ENCODE data around the gene LTBR.

The LTBR gene

DNA sequence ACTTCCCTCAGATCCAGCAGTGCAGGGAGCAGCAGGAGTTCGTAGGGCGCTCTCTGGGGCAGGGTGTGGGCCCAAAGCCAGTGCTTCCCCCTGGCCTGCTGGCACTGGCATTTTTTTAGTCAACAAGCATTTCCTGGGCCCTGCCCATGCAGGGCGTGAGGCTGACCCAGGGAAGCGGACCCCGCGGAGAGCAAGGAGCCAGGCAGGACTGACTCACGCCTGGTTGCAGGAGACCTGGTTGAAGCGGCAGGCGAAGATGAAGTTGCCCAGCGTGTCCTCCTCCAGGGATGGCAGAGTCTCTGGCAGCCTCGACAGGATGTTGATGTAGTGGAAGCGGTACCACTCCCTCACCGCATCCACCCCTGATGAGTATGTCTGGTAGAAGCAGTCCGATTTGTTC is 22.1 kb upstream of the LTBR start:
- H3K27ac ChIP-seq (ENCODE audit: low read length), result no peak overlapping the region
- no peaks in the 10 kb centered on the region for H3K27me3 ChIP-seq (ENCODE audit: control insufficient read depth in 1 of 2, insufficient read depth in 2 of 2, low read length in 2 of 2)
- no peak overlapping the region for H3K4me3 ChIP-seq (ENCODE audit: low read length in 2 of 2)
- no peaks in the 10 kb centered on the region for H3K36me3 ChIP-seq (ENCODE audit: control insufficient read depth in 2 of 2, insufficient read depth in 2 of 2, low read length in 2 of 2)
- H3K9ac ChIP-seq (ENCODE audit: low read length in 2 of 2), result no peak overlapping the region
- peaks cover 19% of the 10 kb centered on the region for H3K4me1 ChIP-seq (ENCODE audit: control insufficient read depth, insufficient read depth, low read length)
- no peaks in the 10 kb centered on the region for H3K9me3 ChIP-seq (ENCODE audit: control insufficient read depth in 2 of 2, low read length in 2 of 2)

GRCh38 chr12:6362403-6362802 is 21.6 kb upstream of the LTBR start:
- Histone ChIP-seq H3K9me3 (ENCODE audit: control insufficient read depth in 2 of 2, low read length in 2 of 2) (no peaks in the 10 kb centered on the region), H3K4me1 (ENCODE audit: control insufficient read depth, insufficient read depth, low read length) (peaks cover 19% of the 10 kb centered on the region), H3K36me3 (ENCODE audit: control insufficient read depth in 2 of 2, insufficient read depth in 2 of 2, low read length in 2 of 2) (no peaks in the 10 kb centered on the region), H3K27me3 (ENCODE audit: control insufficient read depth in 1 of 2, insufficient read depth in 2 of 2, low read length in 2 of 2) (no peaks in the 10 kb centered on the region), H3K27ac (ENCODE audit: low read length) (no peak overlapping the region), H3K4me3 (ENCODE audit: low read length in 2 of 2) (no peak overlapping the region), H3K9ac (ENCODE audit: low read length in 2 of 2) (no peak overlapping the region)

DNA sequence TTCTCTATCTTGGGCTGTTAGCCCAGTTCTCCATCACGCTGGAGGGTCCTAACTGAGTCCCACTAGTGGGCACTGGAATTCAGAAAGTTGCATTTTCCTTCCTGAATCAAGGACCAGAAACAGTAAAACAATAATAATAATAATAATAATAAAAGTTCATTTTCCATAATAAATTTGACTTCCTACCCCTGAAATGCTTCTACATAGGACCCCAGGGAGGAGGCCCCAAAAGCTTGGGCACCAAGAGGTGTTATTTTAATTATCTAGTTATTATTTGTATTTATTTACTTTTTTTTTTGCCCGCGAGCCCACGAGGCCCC is 21.0 kb upstream of the LTBR start:
- H3K36me3 ChIP-seq (ENCODE audit: control insufficient read depth in 2 of 2, insufficient read depth in 2 of 2, low read length in 2 of 2), result no peaks in the 10 kb centered on the region
- H3K4me3 ChIP-seq (ENCODE audit: low read length in 2 of 2), result peak overlapping the region in 1 of 2 donors; percentile 29
- no peaks in the 10 kb centered on the region for H3K27me3 ChIP-seq (ENCODE audit: control insufficient read depth in 1 of 2, insufficient read depth in 2 of 2, low read length in 2 of 2)
- H3K9me3 ChIP-seq (ENCODE audit: control insufficient read depth in 2 of 2, low read length in 2 of 2), result no peaks in the 10 kb centered on the region
- H3K4me1 ChIP-seq (ENCODE audit: control insufficient read depth, insufficient read depth, low read length), result peaks cover 19% of the 10 kb centered on the region
- no peak overlapping the region for H3K9ac ChIP-seq (ENCODE audit: low read length in 2 of 2)
- H3K27ac ChIP-seq (ENCODE audit: low read length), result no peak overlapping the region

DNA sequence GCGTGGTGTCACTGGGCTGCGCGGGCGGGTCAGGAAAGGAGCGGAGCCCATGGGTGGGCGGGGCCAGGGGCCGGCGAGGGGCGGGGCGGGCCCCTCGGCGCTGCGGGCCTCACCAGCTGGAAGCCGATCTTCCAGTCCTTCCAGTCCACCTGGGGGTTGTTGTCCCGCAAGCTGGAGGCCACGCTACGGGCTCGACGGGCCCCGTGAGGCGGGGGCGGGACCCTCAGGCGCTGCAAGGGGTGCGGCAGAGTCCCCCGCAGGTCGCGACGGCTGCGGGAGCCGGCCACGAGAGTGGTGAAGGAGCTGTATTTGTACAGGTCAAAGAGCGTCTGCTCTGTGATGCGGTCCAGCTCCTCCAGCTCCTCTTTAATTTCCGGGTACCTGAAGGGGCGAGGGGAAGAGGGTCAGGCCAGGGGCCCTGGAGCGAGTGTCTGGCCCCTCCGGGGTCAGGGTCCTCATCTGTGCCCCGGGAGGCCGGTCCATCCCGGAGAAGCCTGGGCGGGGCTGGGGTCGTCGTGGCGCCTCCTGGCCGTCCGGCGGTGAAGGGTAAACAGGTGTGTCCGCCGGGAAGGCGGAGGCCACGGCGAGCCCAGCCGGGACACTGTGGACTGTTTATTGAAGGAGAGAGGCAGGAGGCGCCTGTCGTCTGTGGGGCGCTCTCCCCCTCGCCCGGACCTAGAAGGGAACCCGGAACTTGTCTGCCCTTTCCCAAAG is 20.5 kb upstream of the LTBR start:
- no peaks in the 10 kb centered on the region for H3K9me3 ChIP-seq (ENCODE audit: control insufficient read depth in 2 of 2, low read length in 2 of 2)
- no peaks in the 10 kb centered on the region for H3K36me3 ChIP-seq (ENCODE audit: control insufficient read depth in 2 of 2, insufficient read depth in 2 of 2, low read length in 2 of 2)
- no peaks in the 10 kb centered on the region for H3K27me3 ChIP-seq (ENCODE audit: control insufficient read depth in 1 of 2, insufficient read depth in 2 of 2, low read length in 2 of 2)
- H3K4me3 ChIP-seq (ENCODE audit: low read length in 2 of 2), result peak overlapping the region; percentile 77 to 82
- H3K9ac ChIP-seq (ENCODE audit: low read length in 2 of 2), result peak overlapping the region; percentile 79 to 81
- H3K27ac ChIP-seq (ENCODE audit: low read length), result peak overlapping the region; percentile 71
- peaks cover 19% of the 10 kb centered on the region for H3K4me1 ChIP-seq (ENCODE audit: control insufficient read depth, insufficient read depth, low read length)

DNA sequence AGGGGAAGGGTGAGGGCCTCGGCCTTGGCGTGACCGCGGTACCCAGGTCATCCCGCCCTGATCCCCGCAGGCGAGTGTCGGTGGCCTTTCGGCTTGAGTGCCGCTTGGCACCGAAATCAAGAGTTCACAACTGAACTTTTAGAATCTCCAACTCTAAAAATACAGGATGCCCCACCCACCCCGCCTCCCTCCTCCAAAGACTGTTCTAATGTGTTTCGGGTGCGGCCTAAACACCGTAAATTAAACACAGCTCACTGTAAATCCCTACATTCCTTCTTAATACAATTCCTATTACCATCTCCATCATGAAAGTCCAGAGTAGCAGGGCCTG is 20.0 kb upstream of the LTBR start:
- H3K27me3 ChIP-seq (ENCODE audit: control insufficient read depth in 1 of 2, insufficient read depth in 2 of 2, low read length in 2 of 2), result no peaks in the 10 kb centered on the region
- H3K27ac ChIP-seq (ENCODE audit: low read length), result peak overlapping the region; percentile 71
- H3K4me3 ChIP-seq (ENCODE audit: low read length in 2 of 2), result peak overlapping the region; percentile 77 to 82
- H3K9ac ChIP-seq (ENCODE audit: low read length in 2 of 2), result peak overlapping the region; percentile 79 to 81
- no peaks in the 10 kb centered on the region for H3K9me3 ChIP-seq (ENCODE audit: control insufficient read depth in 2 of 2, low read length in 2 of 2)
- no peaks in the 10 kb centered on the region for H3K36me3 ChIP-seq (ENCODE audit: control insufficient read depth in 2 of 2, insufficient read depth in 2 of 2, low read length in 2 of 2)
- peaks cover 19% of the 10 kb centered on the region for H3K4me1 ChIP-seq (ENCODE audit: control insufficient read depth, insufficient read depth, low read length)

DNA sequence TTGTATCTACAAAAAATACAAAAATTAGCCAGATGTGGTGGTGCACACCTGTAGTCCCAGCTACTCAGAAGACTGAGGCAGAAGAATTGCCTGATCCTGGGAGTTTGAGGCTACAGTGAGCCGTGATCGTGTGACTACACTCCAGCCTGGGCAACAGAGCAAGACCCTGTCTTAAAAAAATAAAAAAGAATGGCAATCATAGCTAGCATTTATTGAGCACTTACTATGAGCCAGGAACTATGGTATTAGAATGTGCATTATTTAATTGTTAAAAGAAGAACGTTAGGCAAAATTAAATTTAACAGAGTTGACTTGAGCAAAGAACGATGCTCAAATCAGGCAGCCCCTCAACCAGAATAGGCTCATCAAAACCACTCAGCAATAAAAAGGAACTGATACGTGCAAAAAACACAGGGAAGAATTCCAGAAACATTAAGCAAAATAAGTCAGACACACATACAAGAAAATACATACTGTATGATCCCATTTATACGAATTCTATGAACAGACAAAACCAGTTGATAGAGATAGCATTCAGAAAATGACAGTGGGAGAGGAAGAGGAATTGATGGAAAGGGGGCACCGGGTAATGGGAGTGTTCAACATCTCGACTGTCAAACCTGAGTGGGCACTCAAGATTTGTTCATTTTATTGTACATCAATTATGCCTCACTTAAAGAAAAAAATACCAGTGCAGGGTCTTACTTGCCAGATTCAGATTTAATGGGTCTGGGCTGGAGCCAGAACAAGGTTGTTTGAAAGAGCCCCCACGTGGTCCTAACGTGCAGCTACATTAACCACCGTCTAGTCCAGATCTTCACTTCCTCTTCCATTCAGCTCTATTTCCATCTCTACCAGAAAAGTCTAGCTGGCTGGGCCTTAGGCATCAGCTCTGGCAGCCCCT is 16.6 kb upstream of the LTBR start:
- Histone ChIP-seq H3K9me3 (ENCODE audit: control insufficient read depth in 2 of 2, low read length in 2 of 2) (no peaks in the 10 kb centered on the region), H3K9ac (ENCODE audit: low read length in 2 of 2) (no peak overlapping the region), H3K4me1 (ENCODE audit: control insufficient read depth, insufficient read depth, low read length) (peaks cover 13% of the 10 kb centered on the region), H3K27ac (ENCODE audit: low read length) (no peak overlapping the region), H3K36me3 (ENCODE audit: control insufficient read depth in 2 of 2, insufficient read depth in 2 of 2, low read length in 2 of 2) (no peaks in the 10 kb centered on the region), H3K4me3 (ENCODE audit: low read length in 2 of 2) (no peak overlapping the region), H3K27me3 (ENCODE audit: control insufficient read depth in 1 of 2, insufficient read depth in 2 of 2, low read length in 2 of 2) (no peaks in the 10 kb centered on the region)

DNA sequence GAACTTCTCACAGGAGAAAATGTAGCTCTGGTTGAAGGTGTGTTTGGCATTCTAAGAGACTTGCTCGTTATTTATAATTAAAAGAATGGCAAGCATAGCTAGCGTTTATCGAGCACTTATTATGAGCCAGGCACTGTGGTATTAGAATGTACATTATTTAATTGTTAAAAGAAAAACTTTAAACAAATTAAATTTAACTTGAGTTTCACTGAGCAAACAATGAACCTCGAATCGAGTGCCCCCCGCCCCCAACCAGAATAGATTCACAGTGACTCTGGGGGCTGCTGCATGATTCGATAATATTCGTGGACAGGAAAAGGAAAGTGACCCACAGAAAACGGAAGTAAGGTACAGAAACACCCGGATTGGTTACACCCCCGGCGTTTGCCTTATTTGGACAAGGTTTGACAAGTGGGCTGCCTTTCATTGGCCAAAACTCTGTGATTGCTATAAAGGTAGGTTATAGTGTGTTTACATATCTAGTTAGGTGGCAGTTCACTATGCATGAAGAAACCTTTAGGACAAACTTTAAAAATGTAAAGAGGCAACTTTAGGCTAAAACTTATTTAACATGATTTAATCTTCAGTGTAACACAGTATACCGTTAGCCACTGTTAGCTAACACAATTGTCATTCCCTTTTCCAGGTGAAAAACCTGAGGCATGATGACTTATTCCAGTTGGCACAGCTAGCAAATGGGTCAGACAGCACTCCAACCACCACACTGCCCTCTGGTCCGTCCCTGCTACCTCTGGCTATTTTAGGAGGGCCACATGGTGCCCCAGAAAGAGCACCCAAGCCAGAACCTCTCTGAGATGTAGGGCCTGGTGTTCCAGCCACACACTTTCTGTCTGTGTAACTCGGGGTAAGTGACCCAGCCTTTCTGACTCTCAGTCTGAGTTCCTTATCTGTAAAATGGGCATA is 15.7 kb upstream of the LTBR start:
- Histone ChIP-seq H3K9ac (ENCODE audit: low read length in 2 of 2) (no peak overlapping the region), H3K4me3 (ENCODE audit: low read length in 2 of 2) (no peak overlapping the region), H3K4me1 (ENCODE audit: control insufficient read depth, insufficient read depth, low read length) (peaks cover 10% of the 10 kb centered on the region), H3K36me3 (ENCODE audit: control insufficient read depth in 2 of 2, insufficient read depth in 2 of 2, low read length in 2 of 2) (no peaks in the 10 kb centered on the region), H3K9me3 (ENCODE audit: control insufficient read depth in 2 of 2, low read length in 2 of 2) (no peaks in the 10 kb centered on the region), H3K27ac (ENCODE audit: low read length) (no peak overlapping the region), H3K27me3 (ENCODE audit: control insufficient read depth in 1 of 2, insufficient read depth in 2 of 2, low read length in 2 of 2) (no peaks in the 10 kb centered on the region)

- no peaks in the 10 kb centered on the region for H3K36me3 ChIP-seq (ENCODE audit: control insufficient read depth in 2 of 2, insufficient read depth in 2 of 2, low read length in 2 of 2)
- H3K4me1 ChIP-seq (ENCODE audit: control insufficient read depth, insufficient read depth, low read length), result peaks cover 2% of the 10 kb centered on the region
- H3K27me3 ChIP-seq (ENCODE audit: control insufficient read depth in 1 of 2, insufficient read depth in 2 of 2, low read length in 2 of 2), result no peaks in the 10 kb centered on the region
- H3K27ac ChIP-seq (ENCODE audit: low read length), result no peak overlapping the region
- H3K4me3 ChIP-seq (ENCODE audit: low read length in 2 of 2), result no peak overlapping the region
- no peaks in the 10 kb centered on the region for H3K9me3 ChIP-seq (ENCODE audit: control insufficient read depth in 2 of 2, low read length in 2 of 2)
- no peak overlapping the region for H3K9ac ChIP-seq (ENCODE audit: low read length in 2 of 2)
Measured at GRCh38 chr12:6368906-6369525, 14.9 kb upstream of the LTBR start.

- Histone ChIP-seq H3K27me3 (ENCODE audit: control insufficient read depth in 1 of 2, insufficient read depth in 2 of 2, low read length in 2 of 2) (no peaks in the 10 kb centered on the region), H3K9me3 (ENCODE audit: control insufficient read depth in 2 of 2, low read length in 2 of 2) (no peaks in the 10 kb centered on the region), H3K27ac (ENCODE audit: low read length) (no peak overlapping the region), H3K36me3 (ENCODE audit: control insufficient read depth in 2 of 2, insufficient read depth in 2 of 2, low read length in 2 of 2) (no peaks in the 10 kb centered on the region), H3K9ac (ENCODE audit: low read length in 2 of 2) (no peak overlapping the region), H3K4me1 (ENCODE audit: control insufficient read depth, insufficient read depth, low read length) (peaks cover 2% of the 10 kb centered on the region), H3K4me3 (ENCODE audit: low read length in 2 of 2) (no peak overlapping the region)
Measured at GRCh38 chr12:6369916-6370575, 13.9 kb upstream of the LTBR start.

DNA sequence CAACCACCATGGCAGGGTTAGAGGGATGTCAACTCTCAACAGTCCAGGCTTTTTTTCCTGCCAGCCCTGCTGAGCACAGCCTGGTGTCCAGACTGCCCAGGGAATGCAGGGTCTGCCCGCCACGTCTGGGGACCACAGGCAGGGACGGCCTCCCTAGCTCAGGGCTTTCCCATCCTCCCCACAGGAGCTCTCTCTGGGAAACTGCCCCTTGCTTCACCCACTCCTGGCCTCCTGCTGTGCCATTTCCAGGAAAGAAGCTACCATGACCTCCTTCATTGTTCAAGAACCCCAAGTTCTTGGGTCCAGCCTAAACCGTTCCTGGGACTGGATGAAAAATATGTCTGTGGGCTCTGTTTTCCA is 13.4 kb upstream of the LTBR start:
- Histone ChIP-seq H3K4me3 (ENCODE audit: low read length in 2 of 2) (no peak overlapping the region), H3K9ac (ENCODE audit: low read length in 2 of 2) (peak overlapping the region in 1 of 2 donors; percentile 13), H3K36me3 (ENCODE audit: control insufficient read depth in 2 of 2, insufficient read depth in 2 of 2, low read length in 2 of 2) (no peaks in the 10 kb centered on the region), H3K27me3 (ENCODE audit: control insufficient read depth in 1 of 2, insufficient read depth in 2 of 2, low read length in 2 of 2) (no peaks in the 10 kb centered on the region), H3K4me1 (ENCODE audit: control insufficient read depth, insufficient read depth, low read length) (peaks cover 2% of the 10 kb centered on the region), H3K27ac (ENCODE audit: low read length) (no peak overlapping the region), H3K9me3 (ENCODE audit: control insufficient read depth in 2 of 2, low read length in 2 of 2) (no peaks in the 10 kb centered on the region)

Measured in stomach smooth muscle (tissue), 2 donors.